GM10248 (cell line): ENCODE data around the gene PODXL.

Experiments
- CTCF ChIA-PET: fragments of 300-600 bp; sonication (Branson Sonifier 250); formaldehyde crosslinking; extraction: SDS; loops from one replicate; lab custom pipeline; 2021; ENCODE audit warnings: antibody characterized with exemption; lab: Yijun Ruan, JAX
- POLR2A ChIA-PET: fragments of 350-650 bp; sonication (Branson Sonifier 250); formaldehyde crosslinking; extraction: SDS; loops from one replicate; lab custom pipeline; 2020; ENCODE audit warnings: antibody characterized with exemption; lab: Yijun Ruan, JAX
- DNase-seq: peaks from one replicate; pipeline ENCODE4 v3.0.0; 2012; ENCODE audit errors: extremely low spot score
- CTCF ChIP-seq: IDR thresholded peaks from 2 replicates; pipeline ENCODE4 v1.5.1; 2012; ENCODE audit warnings: mild to moderate bottlenecking, low read depth; ENCODE audit errors: extremely low read depth, missing control alignments, control extremely low read depth

The PODXL gene

GRCh38 chr7:131529179-131529578, 27.2 kb downstream of the PODXL start:
- no peak for TF ChIP-seq CTCF
- DNase-seq = no peak
- ChIA-PET CTCF (interaction anchor here (2.7 kb wide), 1 partner anchor 16 kb away, joined by 8 read pairs; no protein-coding TSS in a partner anchor), POLR2A (no interaction called here)

GRCh38 chr7:131527456-131527855, 29.0 kb downstream of the PODXL start:
- CTCF ChIA-PET = interaction anchor here (2.7 kb wide), 1 partner anchor 14 kb away, joined by 8 read pairs; no protein-coding TSS in a partner anchor
- POLR2A ChIA-PET = no interaction called here
- TF ChIP-seq CTCF = no peak
- DNase-seq = no peak

- DNase-seq = no peak
- TF ChIP-seq CTCF = no peak
- CTCF ChIA-PET = interaction anchor here (1.0 to 1.6 kb wide), 2 partner anchors 13 to 17 kb away, joined by 3 to 4 read pairs; no protein-coding TSS in a partner anchor
- POLR2A ChIA-PET = no interaction called here
Measured at GRCh38 chr7:131525820-131526219, 30.6 kb downstream of the PODXL start.

GRCh38 chr7:131524703-131525102, 31.7 kb downstream of the PODXL start:
- ChIA-PET POLR2A (no interaction called here), CTCF (interaction anchor here (1.0 to 4.0 kb wide), 2 partner anchors 11 to 18 kb away, joined by 3 to 36 read pairs; no protein-coding TSS in a partner anchor)
- TF ChIP-seq CTCF = no peak
- DNase-seq = no peak

GRCh38 chr7:131524115-131524514, 32.3 kb downstream of the PODXL start:
- POLR2A ChIA-PET = no interaction called here
- TF ChIP-seq CTCF = no peak
- no peak for DNase-seq
- CTCF ChIA-PET = interaction anchor here (1.0 to 4.0 kb wide), 2 partner anchors 11 to 17 kb away, joined by 3 to 36 read pairs; no protein-coding TSS in a partner anchor

GRCh38 chr7:131522325-131522930, 34.0 kb downstream of the PODXL start:
- POLR2A ChIA-PET = no interaction called here
- no peak for TF ChIP-seq CTCF
- CTCF ChIA-PET = interaction anchor here (1.1 to 4.0 kb wide), 5 partner anchors 9 to 625 kb away, joined by 3 to 36 read pairs (median 4); no protein-coding TSS in a partner anchor
- DNase-seq = no peak
